IPS-NIHi11 (cell line): Measurements from ENCODE around the gene KRTAP2-4.
"Not testable (repeated sequence)": the region's sequence is repeated elsewhere in the genome, so short reads cannot be mapped to it uniquely, and the experiment has no call there.

ENCODE experiments used
- DNase-seq: peaks from one replicate; pipeline ENCODE4 v3.0.0; 2012; ENCODE audit warnings: mixed read lengths, low spot score

KRTAP2-4 gene

DNA sequence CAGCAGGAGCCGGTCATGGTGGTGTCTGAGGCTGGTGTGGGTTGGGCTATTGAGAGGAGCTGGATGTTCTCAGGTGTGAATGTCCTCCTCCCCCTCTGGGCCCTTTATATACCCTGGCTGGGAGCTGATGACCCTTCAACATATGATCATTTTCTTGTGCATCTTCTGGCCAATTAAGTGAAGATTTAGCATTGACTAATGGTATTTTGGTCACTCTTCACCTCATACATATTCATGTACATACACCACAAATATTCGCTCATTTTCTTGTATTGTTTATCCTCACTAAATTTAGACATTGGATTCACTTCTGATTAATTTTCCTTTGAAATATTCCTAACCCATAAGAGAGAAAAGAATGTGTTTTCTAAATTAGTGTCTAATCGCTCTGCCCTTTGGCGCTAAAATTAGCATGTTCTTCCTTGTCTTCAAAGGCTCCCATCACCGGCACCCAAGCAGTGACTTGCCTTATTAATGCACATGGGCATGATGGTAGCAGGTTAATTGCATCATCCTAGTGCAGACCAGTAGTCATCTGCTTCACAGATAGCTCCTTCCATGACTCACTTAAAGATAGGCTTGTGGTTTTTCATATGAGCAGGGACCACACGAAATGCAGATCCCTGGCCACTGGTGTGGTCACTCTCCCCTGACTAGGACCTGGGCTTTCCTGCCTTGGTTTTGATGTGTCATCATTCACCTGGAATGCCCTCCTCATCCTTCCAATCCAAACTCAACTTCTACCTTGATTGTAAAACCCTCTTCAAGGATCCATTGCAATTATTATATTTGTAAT, at the start of gene KRTAP2-4:
Gene KRTAP2-4, minus strand, starts transcription at position 51 of the 796 bp plus-strand sequence. Its CDS starts 34 bp downstream, at position 17.
- no peak for DNase-seq

DNA sequence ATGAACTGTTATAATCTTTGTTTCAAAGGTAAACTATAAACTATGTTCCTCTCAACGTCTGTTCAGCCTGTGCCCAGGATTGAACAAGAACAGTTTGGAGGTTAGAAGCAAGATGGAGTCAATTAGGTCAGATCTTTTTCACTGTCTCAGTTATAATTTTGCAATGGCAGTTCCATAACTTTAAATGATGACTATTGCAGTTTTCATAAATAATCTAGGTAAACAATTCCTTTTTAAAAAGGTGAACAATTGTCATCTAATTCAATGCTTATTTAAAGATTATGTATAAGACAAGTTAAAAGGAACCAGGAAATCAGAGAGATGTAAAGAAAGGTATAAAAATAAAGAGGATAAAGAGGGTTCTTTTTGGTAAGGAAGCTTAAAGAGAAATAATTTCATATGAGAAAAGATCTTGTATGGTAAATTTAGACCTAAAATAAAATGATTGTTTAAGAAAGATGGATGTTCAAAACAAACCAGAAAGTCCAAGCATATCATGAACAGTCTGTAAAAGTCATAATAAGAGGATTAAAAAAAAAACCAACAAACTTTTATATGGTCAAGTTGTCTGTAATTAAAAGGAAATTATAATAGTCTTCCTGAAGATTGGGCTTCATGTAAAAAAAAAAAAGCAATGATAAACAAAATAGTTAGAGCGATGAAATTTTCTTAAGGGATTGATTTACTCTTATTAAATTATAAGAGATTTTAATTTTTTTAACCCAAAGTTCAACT, 45.6 kb upstream of the KRTAP2-4 start:
- no peak for DNase-seq

DNA sequence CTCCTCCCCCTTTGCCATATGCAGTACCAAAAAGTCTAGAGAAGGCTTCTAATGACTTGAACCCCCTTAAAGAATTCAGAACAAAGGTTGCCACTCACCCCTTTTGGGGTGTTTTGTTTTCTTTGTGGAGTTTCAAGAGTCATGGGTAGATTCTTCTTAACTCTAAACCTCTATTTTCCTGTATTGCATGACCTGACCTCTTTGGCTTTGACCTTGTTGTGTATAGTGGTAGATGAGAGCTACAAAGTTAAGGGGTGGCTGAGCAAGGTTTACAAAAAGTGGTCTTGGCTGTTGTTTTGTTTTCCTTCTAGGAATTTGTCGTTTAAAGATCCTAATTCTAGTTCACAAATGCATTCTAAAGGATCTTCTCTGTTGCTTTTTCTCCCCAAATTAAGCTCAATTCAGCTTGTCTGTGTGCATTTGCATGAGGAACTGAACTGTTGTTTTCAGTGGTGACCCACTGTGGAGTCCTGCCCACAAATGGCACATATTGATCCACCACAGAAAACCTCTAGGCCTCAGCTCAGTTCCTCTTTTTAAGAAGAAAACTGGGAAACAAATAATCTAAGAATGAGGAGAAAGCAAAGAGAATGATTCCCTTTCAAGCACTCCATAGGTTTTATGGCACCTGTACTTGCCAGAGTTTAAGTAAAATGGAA, 43.2 kb upstream of the KRTAP2-4 start:
- DNase-seq = not testable (repeated sequence)

- no peak for DNase-seq
Observed at GRCh38 chr17:41107941-41108450, 42.3 kb upstream of the KRTAP2-4 start.

DNA sequence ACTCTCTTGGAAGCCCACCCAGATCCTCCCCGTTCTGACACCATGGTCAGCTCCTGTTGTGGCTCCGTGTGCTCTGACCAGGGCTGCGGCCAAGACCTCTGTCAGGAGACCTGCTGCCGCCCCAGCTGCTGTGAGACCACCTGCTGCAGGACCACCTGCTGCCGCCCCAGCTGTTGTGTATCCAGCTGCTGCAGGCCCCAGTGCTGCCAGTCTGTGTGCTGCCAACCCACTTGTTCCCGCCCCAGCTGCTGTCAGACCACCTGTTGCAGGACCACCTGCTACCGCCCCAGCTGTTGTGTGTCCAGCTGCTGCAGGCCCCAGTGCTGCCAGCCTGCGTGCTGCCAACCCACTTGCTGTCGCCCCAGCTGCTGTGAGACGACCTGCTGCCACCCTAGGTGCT, 39.7 kb upstream of the KRTAP2-4 start, which contains the start of gene KRTAP4-9:
Gene KRTAP4-9, plus strand, starts transcription at position 43 of the 400 bp plus-strand sequence. Its CDS starts 0 bp downstream, at position 43.
- DNase-seq = not testable (repeated sequence)

DNA sequence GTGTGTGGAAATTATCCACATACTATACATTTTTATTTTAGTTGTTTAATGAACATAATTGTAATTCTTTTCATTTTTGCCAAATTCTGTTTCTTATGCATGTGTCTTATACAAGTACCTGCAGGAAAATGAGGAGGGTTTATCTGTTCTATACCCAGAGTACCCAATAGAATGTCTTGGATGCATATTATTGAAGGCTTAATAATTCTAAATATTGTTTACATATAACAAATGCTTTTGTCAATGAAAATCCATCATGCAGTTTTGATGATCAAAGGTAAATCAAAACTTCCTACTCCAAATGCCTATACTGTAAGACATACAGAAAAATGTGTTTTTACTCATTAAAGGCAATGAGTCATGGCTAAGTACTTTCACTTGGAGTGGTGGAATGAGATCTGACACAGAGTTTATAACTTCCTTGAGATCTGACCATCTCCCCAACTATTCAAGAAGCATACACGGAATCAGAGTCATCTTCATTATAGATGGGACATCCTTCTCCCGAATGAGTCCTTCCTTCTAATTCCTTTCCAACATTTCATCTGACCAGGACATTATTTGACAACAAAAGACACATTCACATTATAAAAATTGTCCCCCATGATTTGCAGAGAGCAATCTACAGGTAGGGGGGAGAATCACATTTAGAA, 38.8 kb upstream of the KRTAP2-4 start:
- not testable (repeated sequence) for DNase-seq

- no peak for DNase-seq
Observed at GRCh38 chr17:41103896-41104295, 38.2 kb upstream of the KRTAP2-4 start.

GRCh38 chr17:41101586-41102259, 36.0 kb upstream of the KRTAP2-4 start, which contains the start of gene KRTAP4-16:
TSS of gene KRTAP4-16 (minus strand) at chr17:41102209. CDS start at chr17:41102209, 0 bp downstream.
- DNase-seq = peak; percentile 14

GRCh38 chr17:41099682-41100480, 34.2 kb upstream of the KRTAP2-4 start:
- not testable (repeated sequence) for DNase-seq

GRCh38 chr17:41098481-41098880, 32.8 kb upstream of the KRTAP2-4 start:
- DNase-seq = no peak

DNA sequence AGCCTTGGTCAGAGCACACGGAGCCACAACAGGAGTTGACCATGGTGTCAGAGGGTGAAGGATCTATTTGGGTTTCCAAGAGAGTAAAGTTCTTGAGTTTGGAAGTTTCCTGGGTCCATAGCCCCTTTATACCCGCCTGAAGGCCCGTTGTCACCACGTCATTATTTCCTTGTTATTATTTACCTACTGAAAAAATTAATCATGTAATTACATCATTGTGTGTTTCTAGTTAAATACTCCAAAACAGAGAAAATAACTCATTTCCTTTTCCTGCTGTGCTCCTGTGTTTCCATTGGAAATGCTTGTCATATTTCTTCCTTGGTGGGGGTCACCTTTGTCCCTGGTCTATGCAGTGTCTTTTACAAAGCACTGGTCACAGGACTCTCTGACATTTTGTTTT, 32.4 kb upstream of the KRTAP2-4 start, which contains the start of gene KRTAP4-8:
Gene KRTAP4-8, minus strand, starts transcription at position 101 of the 400 bp plus-strand sequence. Its CDS starts 58 bp downstream, at position 43.
- DNase-seq = no peak

- no peak for DNase-seq
Observed at GRCh38 chr17:41096055-41096454, 30.4 kb upstream of the KRTAP2-4 start.

DNA sequence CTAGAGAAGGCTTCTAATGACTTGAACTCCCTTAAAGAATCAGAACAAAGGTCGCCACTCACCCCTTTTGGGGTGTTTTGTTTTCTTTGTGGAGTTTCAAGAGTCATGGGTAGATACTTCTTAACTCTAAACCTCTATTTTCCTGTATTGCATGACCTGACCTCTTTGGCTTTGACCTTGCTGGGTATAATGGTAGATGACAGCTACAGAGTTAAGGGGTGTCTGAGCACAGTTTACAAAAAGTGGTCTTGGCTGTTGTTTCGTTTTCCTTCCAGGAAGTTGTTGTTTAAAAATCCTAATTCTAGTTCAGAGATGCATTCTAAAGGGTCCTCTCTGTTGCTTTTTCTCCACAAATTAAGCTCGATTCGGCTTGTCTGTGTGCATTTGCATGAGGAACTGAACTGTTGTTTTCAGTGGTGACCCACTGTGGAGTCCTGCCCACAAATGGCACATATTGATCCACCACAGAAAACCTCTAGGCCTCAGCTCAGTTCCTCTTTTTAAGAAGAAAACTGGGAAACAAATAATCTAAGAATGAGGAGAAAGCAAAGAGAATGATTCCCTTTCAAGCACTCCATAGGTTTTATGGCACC, 23.2 kb upstream of the KRTAP2-4 start:
- not testable (repeated sequence) for DNase-seq

DNA sequence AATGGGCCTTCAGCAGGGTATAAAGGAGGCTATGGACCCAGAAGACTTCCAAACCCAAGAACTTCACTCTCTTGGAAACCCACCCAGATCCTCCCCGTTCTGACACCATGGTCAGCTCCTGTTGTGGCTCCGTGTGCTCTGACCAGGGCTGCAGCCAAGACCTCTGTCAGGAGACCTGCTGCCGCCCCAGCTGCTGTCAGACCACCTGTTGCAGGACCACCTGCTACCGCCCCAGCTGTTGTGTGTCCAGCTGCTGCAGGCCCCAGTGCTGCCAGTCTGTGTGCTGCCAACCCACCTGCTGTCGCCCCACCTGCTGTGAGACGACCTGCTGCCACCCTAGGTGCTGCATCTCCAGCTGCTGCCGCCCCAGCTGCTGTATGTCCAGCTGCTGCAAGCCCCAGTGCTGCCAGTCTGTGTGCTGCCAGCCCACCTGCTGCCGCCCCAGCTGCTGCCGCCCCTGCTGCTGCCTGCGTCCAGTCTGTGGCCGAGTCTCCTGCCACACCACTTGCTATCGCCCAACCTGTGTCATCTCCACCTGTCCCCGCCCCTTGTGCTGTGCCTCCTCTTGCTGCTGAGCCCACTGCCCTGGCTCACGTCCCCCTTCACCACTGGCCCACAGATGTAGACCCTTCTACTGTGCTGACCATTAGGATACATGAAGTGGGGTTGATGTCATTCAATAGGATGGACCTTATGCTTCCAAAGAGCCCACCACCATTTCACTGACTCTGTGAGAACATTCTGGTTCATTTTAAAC, 18.6 kb upstream of the KRTAP2-4 start, which contains the start of gene KRTAP4-7:
Gene KRTAP4-7, plus strand, starts transcription at position 51 of the 757 bp plus-strand sequence. Its CDS starts 57 bp downstream, at position 108.
- DNase-seq = not testable (repeated sequence)

DNA sequence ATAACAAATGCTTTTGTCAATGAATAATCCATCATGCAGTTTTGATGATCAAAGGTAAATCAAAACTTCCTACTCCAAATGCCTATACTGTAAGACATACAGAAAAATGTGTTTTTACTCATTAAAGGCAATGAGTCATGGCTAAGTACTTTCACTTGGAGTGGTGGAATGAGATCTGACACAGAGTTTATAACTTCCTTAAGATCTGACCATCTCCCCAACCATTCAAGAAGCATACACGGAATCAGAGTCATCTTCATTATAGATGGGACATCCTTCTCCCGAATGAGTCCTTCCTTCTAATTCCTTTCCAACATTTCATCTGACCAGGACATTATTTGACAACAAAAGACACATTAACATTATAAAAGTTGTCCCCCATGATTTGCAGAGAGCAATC, 17.7 kb upstream of the KRTAP2-4 start:
- not testable (repeated sequence) for DNase-seq

DNA sequence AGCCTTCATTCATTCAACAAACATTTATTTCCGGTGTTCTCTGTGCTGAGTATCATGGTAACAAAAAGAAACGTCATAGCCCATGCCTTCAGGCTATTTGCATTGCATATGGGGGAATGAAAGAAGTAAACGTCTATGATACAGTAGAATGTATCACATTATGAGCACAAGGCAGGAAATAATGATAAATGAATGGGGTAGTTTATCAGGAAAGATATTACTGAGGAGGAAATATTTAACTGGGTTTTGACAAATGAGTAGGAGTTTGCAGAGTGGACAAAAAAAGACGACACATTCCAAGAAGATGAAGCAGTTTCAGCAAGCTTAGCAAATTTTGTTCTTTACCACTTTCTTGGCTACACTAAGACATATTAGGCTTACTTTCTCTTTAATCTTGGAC, 16.9 kb upstream of the KRTAP2-4 start:
- DNase-seq = no peak

DNA sequence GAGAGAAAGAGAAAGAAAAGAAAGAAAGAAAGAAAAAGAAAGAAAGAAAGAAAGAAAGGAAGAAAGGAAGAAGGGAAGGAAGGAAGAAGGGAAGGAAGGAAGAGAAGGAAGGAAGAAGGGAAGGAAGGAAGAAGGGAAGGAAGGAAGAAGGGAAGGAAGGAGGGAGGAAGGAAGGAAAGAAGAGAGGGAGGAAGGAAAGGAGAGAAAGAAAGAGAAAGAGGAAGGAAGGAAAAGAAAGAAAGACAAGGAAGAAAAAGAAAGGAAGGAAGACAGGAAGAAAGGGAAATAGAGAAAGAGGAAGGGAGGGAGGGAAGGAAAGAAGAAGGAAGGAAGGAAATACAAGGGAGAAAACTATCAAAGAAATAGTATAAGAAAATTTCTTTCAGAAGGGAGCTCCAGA, 11.1 kb upstream of the KRTAP2-4 start:
- DNase-seq = no peak

GRCh38 chr17:41073676-41074075, 8.0 kb upstream of the KRTAP2-4 start:
- DNase-seq = no peak
